SH-SY5Y (cell line): ENCODE measurements around the gene CLP1.

Source experiments
- GATA2 ChIP-seq: IDR thresholded peaks from 2 replicates; pipeline ENCODE4 v1.6.1; 2011; ENCODE audit warnings: mild to moderate bottlenecking, low read depth, low read length
- GATA3 ChIP-seq: IDR thresholded peaks from 2 replicates; pipeline ENCODE4 v1.6.1; 2011; ENCODE audit warnings: low read depth, mild to moderate bottlenecking, low read length, moderate library complexity

DNA sequence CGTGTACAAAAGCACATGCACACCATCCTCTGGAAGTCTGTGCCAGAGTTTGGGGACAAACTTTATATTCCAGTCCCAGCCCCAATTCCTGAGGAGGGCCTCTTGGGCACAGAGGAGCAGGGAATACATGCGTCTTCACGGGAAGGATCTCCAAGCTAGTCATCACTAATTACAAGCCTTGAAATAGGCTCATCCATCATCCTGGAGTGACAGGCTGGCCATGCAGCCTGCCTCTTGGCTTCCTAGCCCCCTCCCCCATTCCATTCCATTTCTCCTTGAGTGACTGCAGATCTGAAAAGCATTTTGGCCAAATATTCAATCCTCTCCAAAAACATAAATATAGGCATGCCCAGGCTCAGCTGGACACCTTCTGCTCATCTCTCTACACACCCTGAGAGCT is 35.3 kb upstream of the CLP1 start:
- no peak for TF ChIP-seq GATA2
- TF ChIP-seq GATA3, result no peak
